Hypothalamus (tissue), 51 donors: ENCODE data around the gene CALN1.
"Not testable (repeated sequence)": the region's sequence is repeated elsewhere in the genome, so short reads cannot be mapped to it uniquely, and the experiment has no call there.

Experiments
- DNase-seq, 51 donors: peaks; one replicate each; lab custom pipeline; 2025; lab: John Stamatoyannopoulos, UW

Gene CALN1

GRCh38 chr7:72411419-72411818 lies 719 bp downstream of the CALN1 start:
- no peak for DNase-seq

- no peak for DNase-seq
These were observed 2.5 kb downstream of the CALN1 start for GRCh38 chr7:72409638-72410015.

- no peak for DNase-seq
These were observed 3.0 kb downstream of the CALN1 start for GRCh38 chr7:72408966-72409637.

- no peak for DNase-seq
These were observed 5.2 kb downstream of the CALN1 start for GRCh38 chr7:72406820-72407403.

GRCh38 chr7:72405871-72406270 lies 6.3 kb downstream of the CALN1 start:
- DNase-seq, result peak in 4 of 51 donors; percentile 1 to 24 (median 6)

- DNase-seq, result peak in 8 of 51 donors; percentile 1 to 71 (median 10)
These were observed 6.7 kb downstream of the CALN1 start for GRCh38 chr7:72405418-72405817.

- no peak for DNase-seq
These were observed 7.4 kb downstream of the CALN1 start for GRCh38 chr7:72404743-72405142.

GRCh38 chr7:72403458-72404076 lies 8.6 kb downstream of the CALN1 start:
- DNase-seq, result no peak

GRCh38 chr7:72394016-72394415 lies 18.1 kb downstream of the CALN1 start:
- no peak for DNase-seq

- no peak for DNase-seq
These were observed 20.2 kb downstream of the CALN1 start for GRCh38 chr7:72391821-72392377.

GRCh38 chr7:72386118-72386517 lies 26.0 kb downstream of the CALN1 start:
- DNase-seq, result no peak

- no peak for DNase-seq
These were observed 49.9 kb downstream of the CALN1 start for GRCh38 chr7:72362246-72362645.

GRCh38 chr7:72345208-72345727 lies 66.9 kb downstream of the CALN1 start:
- no peak for DNase-seq

GRCh38 chr7:72343991-72344390 lies 68.1 kb downstream of the CALN1 start:
- no peak for DNase-seq

- DNase-seq, result not testable (repeated sequence)
These were observed 68.8 kb downstream of the CALN1 start for GRCh38 chr7:72343354-72343753.

- peak in 5 of 51 donors; percentile 18 to 53 (median 28) for DNase-seq
These were observed 74.6 kb downstream of the CALN1 start for GRCh38 chr7:72337390-72338167.

- peak in 10 of 51 donors; percentile 11 to 51 (median 36) for DNase-seq
These were observed 75.3 kb downstream of the CALN1 start for GRCh38 chr7:72336632-72337389.

GRCh38 chr7:72336382-72336631 lies 75.8 kb downstream of the CALN1 start:
- peak in 3 of 51 donors; percentile 19 to 44 (median 39) for DNase-seq

- DNase-seq, result peak in 10 of 51 donors; percentile 3 to 33 (median 20)
These were observed 76.4 kb downstream of the CALN1 start for GRCh38 chr7:72335561-72336381.
